Endodermal cell (in vitro differentiated cells): ENCODE results near the gene FILIP1. TPM values are rescaled to one million over a fixed set of nuclear protein-coding genes. Genes with fewer than 3 reads are reported as not detected.

Experiments
- DNase-seq: peaks from one replicate; pipeline ENCODE4 v3.0.0-alpha.2; 2017
- H3K27ac ChIP-seq: 2 replicates; pipeline ENCODE4 v1.5.1; 2013; ENCODE audit warnings: mild to moderate bottlenecking, low read depth, low read length, moderate library complexity
- H3K27me3 ChIP-seq: 2 replicates; pipeline ENCODE4 v1.6.1; 2013; ENCODE audit warnings: mild to moderate bottlenecking, low read length, moderate library complexity; ENCODE audit not compliant: insufficient read depth, control insufficient read depth, poor library complexity, severe bottlenecking
- H3K36me3 ChIP-seq: 2 replicates; pipeline ENCODE4 v1.7.0; 2013; ENCODE audit warnings: mild to moderate bottlenecking, low read length, moderate library complexity; ENCODE audit not compliant: control insufficient read depth, insufficient read depth
- H3K4me1 ChIP-seq: one replicate; pipeline ENCODE4 v1.7.0; 2013; ENCODE audit warnings: low read length; ENCODE audit not compliant: control insufficient read depth, insufficient read depth
- H3K4me3 ChIP-seq: 2 replicates; pipeline ENCODE4 v1.5.1; 2013; ENCODE audit warnings: mild to moderate bottlenecking, low read length, moderate library complexity
- H3K9ac ChIP-seq: 2 replicates; pipeline ENCODE4 v1.6.1; 2013; ENCODE audit warnings: mild to moderate bottlenecking, low read length, moderate library complexity; ENCODE audit not compliant: poor library complexity, severe bottlenecking; ENCODE audit errors: extremely low read depth
- H3K9me3 ChIP-seq: 2 replicates; pipeline ENCODE4 v1.6.1; 2013; ENCODE audit warnings: mild to moderate bottlenecking, low read length, moderate library complexity; ENCODE audit not compliant: control insufficient read depth
- H3K27ac Mint-ChIP-seq: 2 replicates; pipeline ENCODE4 v1.8.0; 2020; ENCODE audit warnings: mixed read lengths
- H3K27me3 Mint-ChIP-seq: 2 replicates; pipeline ENCODE4 v1.8.0; 2021; ENCODE audit warnings: mild to moderate bottlenecking, mixed read lengths; ENCODE audit not compliant: insufficient read depth
- H3K36me3 Mint-ChIP-seq: 2 replicates; pipeline ENCODE4 v1.8.0; 2020; ENCODE audit warnings: low read depth, mixed read lengths
- H3K4me1 Mint-ChIP-seq: 2 replicates; pipeline ENCODE4 v1.8.0; 2020; ENCODE audit warnings: mixed read lengths
- H3K4me3 Mint-ChIP-seq: 2 replicates; pipeline ENCODE4 v1.8.0; 2020; ENCODE audit warnings: mild to moderate bottlenecking, moderate library complexity, mixed read lengths
- H3K9me3 Mint-ChIP-seq: 2 replicates; pipeline ENCODE4 v1.8.0; 2020; ENCODE audit warnings: mild to moderate bottlenecking, mixed read lengths
- WGBS, 2 experiments: methylation state at CpG; one replicate each; pipeline versions ENCODE4 v1.1.5 to v1.1.7; 2013; ENCODE audit warnings: missing lambda C conversion rate in 2 of 2, mixed read lengths in 1 of 2; ENCODE audit not compliant: insufficient coverage in 1 of 2, insufficient read length in 1 of 2; 5-methylcytosine and 5-hydroxymethylcytosine counted together
- total RNA-seq, 2 donors: library from RNA; stranded (reverse); fragmentation: NEBNext Ultra II Directional in 1 of 2; extraction: Animal tissue kit (Norgen Biotek cat#: 25700) in 1 of 2; gene quantifications; 2 replicates in 1 of 2; 3 replicates in 1 of 2; pipeline ENCODE4 v1.2.1, GENCODE V29; 2021
- TF ChIP-seq, protein P1 (sequence below): fragments of 200-600 bp; sonication (generic); conservative IDR thresholded peaks from 2 replicates; pipeline ENCODE4 v1.5.0; 2021; ENCODE audit warnings: antibody characterized with exemption, mild to moderate bottlenecking

Gene FILIP1
- total RNA-seq, 2 donors from 2014 or later: 0.35 TPM

DNA sequence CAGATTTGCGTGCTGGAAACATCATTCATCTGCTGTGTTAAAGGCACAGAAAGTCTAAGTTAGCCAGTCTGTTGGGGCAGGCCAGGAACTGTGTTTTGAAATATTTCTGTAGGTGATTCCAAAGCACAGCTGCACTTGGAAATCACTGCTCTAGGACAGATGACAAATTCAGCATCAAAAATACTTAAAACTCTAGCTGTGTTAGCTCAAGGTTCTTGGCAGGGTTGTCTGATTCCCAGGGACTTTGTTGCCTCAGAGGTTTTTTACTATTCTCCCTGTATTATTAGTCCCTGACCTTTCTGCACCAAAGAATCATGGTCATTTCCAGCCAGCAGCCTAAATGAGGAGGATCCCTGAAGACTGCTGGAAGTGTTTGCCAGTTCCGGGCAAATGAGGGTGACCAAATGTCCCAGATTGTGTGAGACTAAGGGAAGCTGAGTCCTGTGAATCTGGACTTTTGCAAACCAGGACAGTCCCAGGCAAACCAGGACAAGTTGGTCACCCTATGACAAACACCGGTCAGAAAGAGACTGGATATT, 124.7 kb downstream of the FILIP1 start:
- Histone ChIP-seq H3K4me3 (no peak overlapping the region), H3K27ac (no peak overlapping the region), H3K9me3 (no peaks in the 10 kb centered on the region), H3K36me3 (no peaks in the 10 kb centered on the region), H3K4me1 (no peaks in the 10 kb centered on the region), H3K27me3 (no peaks in the 10 kb centered on the region), H3K9ac (no peak overlapping the region)
- peaks cover 11% of the 10 kb centered on the region for H3K4me1 Mint-ChIP-seq
- TF ChIP-seq, protein P1, sequence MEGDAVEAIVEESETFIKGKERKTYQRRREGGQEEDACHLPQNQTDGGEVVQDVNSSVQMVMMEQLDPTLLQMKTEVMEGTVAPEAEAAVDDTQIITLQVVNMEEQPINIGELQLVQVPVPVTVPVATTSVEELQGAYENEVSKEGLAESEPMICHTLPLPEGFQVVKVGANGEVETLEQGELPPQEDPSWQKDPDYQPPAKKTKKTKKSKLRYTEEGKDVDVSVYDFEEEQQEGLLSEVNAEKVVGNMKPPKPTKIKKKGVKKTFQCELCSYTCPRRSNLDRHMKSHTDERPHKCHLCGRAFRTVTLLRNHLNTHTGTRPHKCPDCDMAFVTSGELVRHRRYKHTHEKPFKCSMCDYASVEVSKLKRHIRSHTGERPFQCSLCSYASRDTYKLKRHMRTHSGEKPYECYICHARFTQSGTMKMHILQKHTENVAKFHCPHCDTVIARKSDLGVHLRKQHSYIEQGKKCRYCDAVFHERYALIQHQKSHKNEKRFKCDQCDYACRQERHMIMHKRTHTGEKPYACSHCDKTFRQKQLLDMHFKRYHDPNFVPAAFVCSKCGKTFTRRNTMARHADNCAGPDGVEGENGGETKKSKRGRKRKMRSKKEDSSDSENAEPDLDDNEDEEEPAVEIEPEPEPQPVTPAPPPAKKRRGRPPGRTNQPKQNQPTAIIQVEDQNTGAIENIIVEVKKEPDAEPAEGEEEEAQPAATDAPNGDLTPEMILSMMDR: no peak
- no peak overlapping the region for H3K4me3 Mint-ChIP-seq
- no peaks in the 10 kb centered on the region for H3K36me3 Mint-ChIP-seq
- H3K27me3 Mint-ChIP-seq: no peaks in the 10 kb centered on the region
- no peak overlapping the region for H3K27ac Mint-ChIP-seq
- WGBS, 2 experiments: 91 to 100% methylated on average over 2 to 3 of the region's 3 CpGs
- DNase-seq: no peak
- peaks cover 2% of the 10 kb centered on the region for H3K9me3 Mint-ChIP-seq

DNA sequence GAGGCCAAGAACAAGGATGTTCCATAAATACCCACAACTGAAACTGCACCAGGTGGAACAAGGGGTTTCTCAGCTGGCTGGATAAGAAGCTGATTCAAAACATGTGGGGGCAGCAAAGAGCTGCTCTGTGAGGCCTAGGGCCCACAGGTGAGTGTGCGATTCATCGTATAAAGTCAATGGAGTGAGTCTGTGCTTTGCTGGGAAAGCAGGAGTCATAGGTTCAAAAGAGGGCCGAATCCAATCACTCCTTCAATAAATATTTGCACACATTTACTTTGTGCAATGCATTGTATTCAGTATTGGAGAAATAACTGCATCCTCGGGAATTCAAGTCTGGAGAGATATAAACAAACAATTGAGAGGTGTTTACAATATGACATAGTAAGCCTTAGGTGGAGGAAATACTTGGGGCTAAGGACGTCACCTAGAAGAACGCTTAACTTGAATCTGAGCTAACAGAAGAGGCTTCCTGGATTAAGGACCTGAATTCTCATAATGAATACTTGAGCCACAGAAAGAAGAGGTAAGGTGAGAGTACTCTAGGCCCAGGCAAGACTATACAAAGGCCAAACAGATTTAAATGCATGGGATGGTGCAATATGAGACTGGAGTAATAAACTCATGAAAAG, 125.3 kb downstream of the FILIP1 start:
- Histone ChIP-seq H3K36me3 (no peaks in the 10 kb centered on the region), H3K9ac (no peak overlapping the region), H3K4me3 (no peak overlapping the region), H3K4me1 (no peaks in the 10 kb centered on the region), H3K27me3 (no peaks in the 10 kb centered on the region), H3K27ac (no peak overlapping the region), H3K9me3 (no peaks in the 10 kb centered on the region)
- TF ChIP-seq, protein P1: peak; percentile 92
- DNase-seq: peak; percentile 91
- Mint-ChIP-seq H3K4me3 (no peak overlapping the region), H3K27me3 (no peaks in the 10 kb centered on the region), H3K27ac (no peak overlapping the region), H3K4me1 (peaks cover 11% of the 10 kb centered on the region), H3K9me3 (peaks cover 2% of the 10 kb centered on the region), H3K36me3 (no peaks in the 10 kb centered on the region)
- WGBS, 2 experiments: 70 to 81% methylated on average over 3 to 6 of the region's 6 CpGs

DNA sequence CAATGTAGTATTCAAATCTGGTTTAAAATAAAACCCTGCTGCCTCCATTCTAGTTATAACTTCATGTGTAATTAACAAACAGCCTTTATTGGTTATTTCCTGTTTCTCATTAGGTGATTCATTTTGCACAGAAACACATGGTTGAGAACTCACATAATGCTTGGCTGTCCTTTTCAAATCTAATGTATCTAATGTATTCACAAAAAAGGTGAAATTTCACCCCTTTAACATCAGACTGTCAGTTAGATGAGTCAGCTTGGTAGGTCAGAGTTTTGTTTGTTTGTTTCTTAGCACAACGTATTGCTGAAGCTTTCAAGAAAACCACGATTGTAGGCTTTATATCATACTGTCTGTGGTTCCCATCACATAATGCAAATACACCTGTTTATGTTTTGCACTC, 130.3 kb downstream of the FILIP1 start:
- H3K4me3 Mint-ChIP-seq: no peak overlapping the region
- TF ChIP-seq, protein P1: no peak

More for the DNA sequence above, 130.3 kb downstream of the FILIP1 start:
- no peaks in the 10 kb centered on the region for H3K9me3 Mint-ChIP-seq
- 77 to 94% methylated on average over 2 of the region's 2 CpGs for WGBS, 2 experiments
- H3K27ac Mint-ChIP-seq: no peak overlapping the region
- Histone ChIP-seq H3K36me3 (no peaks in the 10 kb centered on the region), H3K9ac (no peak overlapping the region), H3K9me3 (no peaks in the 10 kb centered on the region), H3K4me3 (no peak overlapping the region), H3K27me3 (no peaks in the 10 kb centered on the region), H3K4me1 (no peaks in the 10 kb centered on the region), H3K27ac (no peak overlapping the region)
- H3K4me1 Mint-ChIP-seq: peaks cover 10% of the 10 kb centered on the region
- no peak for DNase-seq
- no peaks in the 10 kb centered on the region for H3K36me3 Mint-ChIP-seq
- H3K27me3 Mint-ChIP-seq: no peaks in the 10 kb centered on the region
